Kidney epithelial cell (primary cell): ENCODE results near the gene IRAK2. TPM values are rescaled to one million over a fixed set of nuclear protein-coding genes. Genes with fewer than 3 reads are reported as not detected.

ENCODE experiments used
- DNase-seq: peaks from one replicate; pipeline ENCODE4 v3.0.0-alpha.2; 2010; ENCODE audit warnings: low read depth
- H3K27me3 ChIP-seq: 2 replicates; pipeline ENCODE4 v1.6.0; 2011; ENCODE audit warnings: low read length; ENCODE audit not compliant: control insufficient read depth, insufficient read depth
- H3K36me3 ChIP-seq: 2 replicates; pipeline ENCODE4 v1.5.1; 2011; ENCODE audit warnings: low read length; ENCODE audit not compliant: control insufficient read depth, insufficient read depth
- H3K4me3 ChIP-seq: 2 replicates; pipeline ENCODE4 v1.5.1; 2011; ENCODE audit warnings: low read depth, mild to moderate bottlenecking, control low read depth, low read length
- CTCF ChIP-seq: IDR thresholded peaks from 2 replicates; pipeline ENCODE4 v1.5.1; 2011; ENCODE audit warnings: mild to moderate bottlenecking, moderate library complexity, low read length, control low read depth, inconsistent platforms; ENCODE audit not compliant: insufficient read depth, poor library complexity, severe bottlenecking
- total RNA-seq: library from RNA; depleted of rRNA; stranded (reverse); fragments of >200 nt; gene quantifications from 2 replicates; pipeline ENCODE4 v1.2.3, GENCODE V29; 2015

Gene IRAK2
- total RNA-seq, 1 donor from 2014 or later, result 65.5 TPM

GRCh38 chr3:10247679-10248183, 83.0 kb downstream of the IRAK2 start:
- Histone ChIP-seq H3K36me3 (no peaks in the 10 kb centered on the region), H3K27me3 (no peaks in the 10 kb centered on the region), H3K4me3 (peak overlapping the region; percentile 62)
- no peak for DNase-seq
- no peak for TF ChIP-seq CTCF

- Histone ChIP-seq H3K36me3 (no peaks in the 10 kb centered on the region), H3K4me3 (peak within 1 kb of the TSS; percentile 62), H3K27me3 (no peaks in the 10 kb centered on the region)
- DNase-seq, result peak; percentile 85
- TF ChIP-seq CTCF, result no peak
Measured at GRCh38 chr3:10248184-10248983, 83.7 kb downstream of the IRAK2 start, which contains the start of gene TATDN2. TSS of gene TATDN2 (plus strand) at chr3:10248459. CDS start at chr3:10249201, 742 bp downstream.

GRCh38 chr3:10248984-10249748, 84.4 kb downstream of the IRAK2 start:
- H3K27me3 ChIP-seq, result no peaks in the 10 kb centered on the region
- TF ChIP-seq CTCF, result no peak
- no peak for DNase-seq
- peak overlapping the region; percentile 62 for H3K4me3 ChIP-seq
- no peaks in the 10 kb centered on the region for H3K36me3 ChIP-seq

GRCh38 chr3:10249833-10250232, 85.1 kb downstream of the IRAK2 start:
- Histone ChIP-seq H3K4me3 (peak overlapping the region; percentile 62), H3K36me3 (no peaks in the 10 kb centered on the region), H3K27me3 (no peaks in the 10 kb centered on the region)
- DNase-seq, result no peak
- TF ChIP-seq CTCF, result no peak

- Histone ChIP-seq H3K4me3 (no peak overlapping the region), H3K36me3 (no peaks in the 10 kb centered on the region), H3K27me3 (no peaks in the 10 kb centered on the region)
- no peak for DNase-seq
- no peak for TF ChIP-seq CTCF
Measured at GRCh38 chr3:10251006-10251405, 86.3 kb downstream of the IRAK2 start.
